ENCODE data around the gene GUCA1A. TPM values are rescaled to one million over a fixed set of nuclear protein-coding genes. Genes with fewer than 3 reads are reported as not detected.

The GUCA1A gene
- total and polyA plus RNA-seq, 2 of the 4 experiments (the other 2 are of a cell fraction): 0.18 to 0.32 TPM

GRCh38 chr6:42128460-42129359 lies 44.5 kb upstream of the GUCA1A start (continued):
- no peak for TF ChIP-seq CHD1 (IDR thresholded peaks at IDR 0.05; ENCODE audit: low read depth, low read length)
- TF ChIP-seq NFE2L2 (IDR thresholded peaks at IDR 0.05; ENCODE audit: low read depth, low read length): no peak

- Histone ChIP-seq H2AK9ac (replicated peaks; ENCODE audit: low read depth, low read length, poor library complexity) (peak overlapping the region; percentile 76), H3K4ac (ENCODE audit: low read depth, low read length) (peak overlapping the region; percentile 35), H3K9ac (ENCODE audit: low read depth, low read length) (no peak overlapping the region), H3K4me1 (ENCODE audit: control insufficient read depth, insufficient read depth, low read length) (peaks cover 5% of the 10 kb centered on the region), H3K27me3 (ENCODE audit: control insufficient read depth, insufficient read depth, low read length) (no peaks in the 10 kb centered on the region), H2AFZ (replicated peaks; ENCODE audit: low read length, poor library complexity) (no peak overlapping the region), H3K27ac (ENCODE audit: insufficient read depth, low read length) (no peak overlapping the region), H3K9me1 (ENCODE audit: insufficient read depth, low read length) (peaks cover 13% of the 10 kb centered on the region), H3K79me1 (ENCODE audit: low read depth in 1 of 2, low read length in 2 of 2) (peaks cover 0 to 31% of the 10 kb centered on the region in 2 experiments; a peak in 2 of 4 replicates), H4K20me1 (ENCODE audit: insufficient read depth, low read length) (no peaks in the 10 kb centered on the region), H2BK20ac (ENCODE audit: low read depth, low read length) (no peak overlapping the region), H3K9me3 (ENCODE audit: control insufficient read depth, insufficient read depth, low read length) (no peaks in the 10 kb centered on the region), H3K4me3 (ENCODE audit: insufficient read depth, low read depth, low read length) (no peak overlapping the region), H2BK120ac (ENCODE audit: low read depth, low read length) (0 out of 2 replicates have a peak overlapping the region, but pooled peaks have one; percentile 15), H4K5ac (ENCODE audit: low read depth, low read length) (no peak overlapping the region), H2BK5ac (ENCODE audit: low read depth, low read length, poor library complexity, severe bottlenecking) (no peak overlapping the region), H4K8ac (ENCODE audit: low read depth in 2 of 2, low read length in 2 of 2) (no peak overlapping the region), H2AK5ac (ENCODE audit: low read depth, low read length) (peak overlapping the region; percentile 23; the same call in 1 of the 2 replicates), H3K18ac (ENCODE audit: low read depth, low read length) (no peak overlapping the region), H3K23ac (ENCODE audit: low read depth, low read length) (no peak overlapping the region), H3K56ac (ENCODE audit: extremely low read depth, insufficient read depth, low read length) (no peak overlapping the region), H2BK15ac (ENCODE audit: low read depth, low read length) (no peak overlapping the region; the same call in 2 of the 3 replicates), H3K4me2 (ENCODE audit: low read depth, low read length) (no peak overlapping the region), H4K91ac (ENCODE audit: insufficient read depth, low read depth, low read length) (no peak overlapping the region), H3K14ac (replicated peaks; ENCODE audit: low read depth, low read length) (peak overlapping the region; percentile 66; the same call in 1 of the 2 replicates), H3K36me3 (ENCODE audit: control insufficient read depth, insufficient read depth, low read length) (peaks cover 2% of the 10 kb centered on the region; the same call in 1 of the 2 replicates)
- CTCF ChIA-PET: interaction anchor here (1.0 kb wide), 1 partner anchor 85 kb away, joined by 3 read pairs; no protein-coding TSS in a partner anchor
- POLR2A ChIA-PET (ENCODE audit: unreplicated experiment): no interaction called here
- intact Hi-C loops (cut with micrococcal nuclease) (no loop called here), in situ Hi-C loops (cut with MboI; ENCODE audit: low sequenced_read_pairs) (no loop called here), dilution Hi-C loops (cut with HindIII; ENCODE audit: low sequenced_read_pairs, unreplicated experiment) (no loop called here)
- no peak for DNase-seq
- no CpG with 5 or more reads among the region's 2 CpGs for WGBS, 2 experiments (ENCODE audit: extremely low coverage in 2 of 2, insufficient read length in 1 of 2)
- BruUV-seq (replicated peaks): no TSS peak
- ATAC-seq (ENCODE audit: low read depth): no peak
- TF ChIP-seq BHLHE40 (IDR thresholded peaks at IDR 0.05; ENCODE audit: low read depth, low read length): no peak
- no peak for TF ChIP-seq FOS (IDR thresholded peaks at IDR 0.05; ENCODE audit: low read depth, low read length)
- TF ChIP-seq RFX5 (IDR thresholded peaks at IDR 0.05; ENCODE audit: low read depth, low read length): no peak
- TF ChIP-seq MXI1 (IDR thresholded peaks at IDR 0.05; ENCODE audit: borderline replicate concordance, low read depth, low read length): no peak
- TF ChIP-seq MAZ (IDR thresholded peaks at IDR 0.05; ENCODE audit: borderline replicate concordance, low read depth, low read length): no peak
- TF ChIP-seq NFE2L2 (IDR thresholded peaks at IDR 0.05; ENCODE audit: low read depth, low read length): no peak
- TF ChIP-seq ELK1 (IDR thresholded peaks at IDR 0.05; ENCODE audit: borderline replicate concordance, low read depth, low read length): no peak
- TF ChIP-seq MAFK (IDR thresholded peaks at IDR 0.05; ENCODE audit: low read depth, low read length): no peak
- TF ChIP-seq USF2 (IDR thresholded peaks at IDR 0.05; ENCODE audit: low read depth, low read length): no peak
- no peak for TF ChIP-seq CHD1 (IDR thresholded peaks at IDR 0.05; ENCODE audit: low read depth, low read length)
- TF ChIP-seq SMC3 (IDR thresholded peaks at IDR 0.05; ENCODE audit: low read depth, low read length): no peak
Observed at GRCh38 chr6:42129360-42129676, 43.8 kb upstream of the GUCA1A start.

All from IMR-90 (cell line).